SK-N-DZ (cell line): Measurements from ENCODE around the gene ALAD.
"Not testable (repeated sequence)": the region's sequence is repeated elsewhere in the genome, so short reads cannot be mapped to it uniquely, and the experiment has no call there.

Source experiments
- DNase-seq: peaks from one replicate; pipeline ENCODE4 v3.0.0-alpha.2; 2015; ENCODE audit warnings: low spot score

Gene ALAD

GRCh38 chr9:113398796-113399195, 2.3 kb downstream of the ALAD start:
- no peak for DNase-seq

- DNase-seq = no peak
Measured at GRCh38 chr9:113397203-113397631, 3.9 kb downstream of the ALAD start.

DNA sequence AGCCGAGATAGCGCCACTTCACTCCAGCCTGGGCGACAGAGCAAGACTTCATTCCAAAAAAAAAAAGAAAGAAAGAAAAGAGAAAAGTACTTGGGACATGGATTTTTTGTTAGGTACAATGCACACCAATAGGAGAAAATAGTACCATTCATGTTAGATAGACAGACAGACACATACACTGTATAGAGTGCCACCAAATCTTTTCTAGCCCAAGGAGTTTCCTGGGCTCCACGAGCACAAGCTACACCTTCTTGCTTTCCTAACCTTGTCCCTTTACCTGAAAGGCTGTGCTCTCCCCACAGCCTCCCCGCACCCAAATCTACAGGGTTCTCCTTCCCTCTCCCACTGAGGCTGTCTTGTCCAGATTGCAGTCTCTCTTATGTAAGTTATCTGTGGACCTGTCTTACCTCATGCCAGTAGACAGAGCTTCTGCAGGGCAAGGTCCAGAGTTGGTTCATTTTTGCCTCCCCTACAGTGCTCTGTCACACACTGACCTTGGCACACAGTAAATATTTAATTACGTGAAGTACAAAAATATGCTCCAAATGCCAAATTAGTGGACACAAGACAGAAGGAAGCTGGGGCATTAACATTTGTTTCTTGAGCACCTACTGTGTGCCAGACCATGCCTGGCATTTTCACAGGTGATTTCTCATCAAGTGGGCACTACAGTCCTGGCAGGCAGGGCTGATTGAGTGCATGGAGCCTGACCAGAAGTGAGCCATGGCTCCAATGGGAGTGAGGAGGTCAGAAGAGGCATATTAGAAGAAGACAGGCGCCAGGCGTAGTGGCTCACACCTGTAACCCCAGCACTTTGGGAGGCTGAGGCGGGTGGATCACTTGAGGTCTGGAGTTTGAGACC, 5.9 kb downstream of the ALAD start:
- DNase-seq = no peak

- no peak for DNase-seq
Measured at GRCh38 chr9:113393281-113393680, 7.8 kb downstream of the ALAD start.

DNA sequence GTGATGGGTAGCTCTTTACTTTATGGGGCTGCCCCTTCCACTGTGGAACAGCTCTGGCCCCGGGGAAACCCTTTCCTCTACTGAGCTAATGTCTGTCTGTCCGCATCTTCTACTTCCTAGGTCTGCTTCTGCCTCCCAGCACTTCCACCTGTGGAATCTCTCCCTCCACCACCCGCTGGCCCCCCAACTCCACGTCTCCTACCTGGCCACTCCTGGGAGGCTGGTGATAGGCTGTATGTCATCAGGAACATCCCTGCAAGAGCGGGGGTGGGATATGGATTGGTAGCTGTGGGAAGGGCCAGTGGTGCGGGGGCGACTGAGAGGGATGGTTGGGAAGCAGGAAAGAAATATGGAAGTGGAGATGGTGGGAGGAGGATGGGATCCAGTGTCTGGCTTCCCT, 9.2 kb downstream of the ALAD start:
- no peak for DNase-seq

- no peak for DNase-seq
Measured at GRCh38 chr9:113390192-113390960, 10.7 kb downstream of the ALAD start.

DNA sequence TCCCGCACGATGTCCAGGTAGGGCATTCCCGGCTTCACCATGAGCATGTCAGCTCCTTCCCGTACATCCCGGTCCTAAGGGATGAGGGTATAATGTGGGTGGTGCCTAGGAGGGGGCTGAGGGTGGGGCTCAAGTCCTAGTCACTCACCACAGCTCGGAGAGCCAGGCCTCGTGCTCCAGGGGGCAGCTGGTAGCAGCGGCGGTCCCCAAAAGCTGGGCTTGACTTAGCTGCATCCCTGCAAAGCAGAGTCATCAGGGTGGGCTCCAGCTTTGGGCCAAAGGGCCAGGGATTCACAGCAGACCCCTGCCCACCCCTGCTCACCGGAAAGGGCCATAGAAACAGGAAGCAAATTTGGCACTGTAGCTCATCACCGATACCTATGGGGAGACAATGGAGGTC, 11.6 kb downstream of the ALAD start:
- DNase-seq = no peak

DNA sequence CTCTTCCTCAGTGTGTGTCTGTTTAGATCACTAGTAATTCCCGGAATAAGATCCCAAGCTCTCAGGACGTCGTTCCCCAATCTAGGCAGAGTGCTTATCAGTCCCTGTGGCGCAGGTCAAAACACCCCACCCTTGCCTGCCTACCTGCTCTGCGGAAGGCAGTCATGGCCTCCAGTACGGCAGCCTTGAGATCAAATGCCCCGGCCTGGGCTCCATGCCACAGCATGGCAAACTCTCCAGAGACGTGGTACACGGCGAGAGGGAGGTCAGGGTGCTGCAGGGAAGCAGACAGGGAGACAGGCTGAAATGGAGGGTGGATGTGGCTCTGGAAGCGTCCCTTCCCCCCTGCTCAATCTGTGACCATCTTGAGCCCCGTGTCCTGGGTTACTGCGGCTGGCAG, 12.3 kb downstream of the ALAD start:
- DNase-seq = no peak

DNA sequence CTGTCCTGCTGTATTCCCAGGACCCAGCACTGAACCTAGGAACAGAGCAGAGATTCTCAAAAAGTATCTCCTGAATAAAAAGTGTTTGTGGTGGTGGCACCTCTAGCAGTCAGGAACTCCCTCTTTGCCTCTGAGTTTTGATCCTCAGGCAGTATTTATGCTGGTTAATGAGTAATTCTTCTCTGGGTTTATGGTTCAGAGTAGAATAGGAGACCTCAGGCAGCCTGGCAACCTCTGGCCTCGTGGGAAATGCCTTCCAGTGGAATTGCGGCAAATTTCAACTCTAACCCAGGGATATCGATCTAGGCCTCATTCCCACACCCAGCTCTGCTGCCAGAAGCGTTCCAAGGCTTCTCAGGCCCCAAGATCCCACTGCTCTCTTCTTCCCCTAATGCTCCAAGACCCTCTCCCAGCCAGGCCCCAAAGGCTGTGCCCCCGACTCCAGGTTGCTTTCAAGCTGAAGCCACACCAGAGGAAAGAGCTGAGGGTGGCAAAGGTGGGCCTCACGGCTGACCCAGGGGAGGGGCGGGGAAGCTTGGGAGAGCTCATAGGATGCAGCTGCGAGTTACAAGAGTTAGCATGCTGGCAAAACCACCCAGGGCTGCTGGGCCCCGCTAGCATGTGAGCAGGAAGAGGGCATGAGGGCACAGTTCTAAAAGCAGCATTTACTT, 13.4 kb downstream of the ALAD start:
- no peak for DNase-seq

DNA sequence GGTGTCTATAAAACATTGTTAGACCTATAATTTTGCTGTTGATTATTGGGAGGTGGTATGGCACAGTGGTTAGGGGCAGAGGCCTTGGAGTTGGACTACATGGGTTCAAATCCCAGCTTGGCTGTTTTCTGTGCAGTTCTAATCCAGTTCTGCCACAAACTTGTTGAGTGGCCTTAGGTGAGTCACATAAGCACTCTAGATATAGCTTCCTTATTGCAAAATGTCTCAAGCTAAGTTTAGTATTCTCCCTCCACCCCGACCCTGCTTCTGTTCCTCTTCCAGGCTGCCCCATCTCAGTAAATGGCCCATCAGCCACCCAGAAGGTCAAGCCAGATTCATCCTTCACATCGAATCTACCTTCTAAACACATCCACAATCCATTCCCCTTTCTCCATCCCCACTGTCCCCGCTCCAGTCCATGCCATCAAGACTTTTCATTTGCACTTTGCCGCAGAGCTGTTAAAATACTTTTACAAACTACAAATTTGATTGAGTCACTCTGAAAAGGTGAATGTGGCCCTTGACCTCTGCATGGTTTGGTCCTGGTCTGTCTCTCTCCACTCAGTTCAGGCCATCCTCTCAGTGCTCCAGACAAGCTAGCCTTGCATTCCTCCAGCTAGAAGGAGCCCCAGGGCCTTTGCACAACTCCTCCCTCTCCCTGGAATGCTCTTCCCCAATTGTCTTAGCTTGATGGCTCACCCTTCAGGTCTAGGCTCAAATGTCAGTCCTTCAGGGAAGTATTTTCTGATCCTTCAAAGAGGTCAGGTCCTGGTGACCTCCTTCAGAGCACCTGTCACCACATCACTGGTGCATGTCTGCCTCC, 14.3 kb downstream of the ALAD start:
- no peak for DNase-seq

GRCh38 chr9:113381909-113382411, 19.1 kb downstream of the ALAD start:
- no peak for DNase-seq

- not testable (repeated sequence) for DNase-seq
Measured at GRCh38 chr9:113381441-113381840, 19.6 kb downstream of the ALAD start.

DNA sequence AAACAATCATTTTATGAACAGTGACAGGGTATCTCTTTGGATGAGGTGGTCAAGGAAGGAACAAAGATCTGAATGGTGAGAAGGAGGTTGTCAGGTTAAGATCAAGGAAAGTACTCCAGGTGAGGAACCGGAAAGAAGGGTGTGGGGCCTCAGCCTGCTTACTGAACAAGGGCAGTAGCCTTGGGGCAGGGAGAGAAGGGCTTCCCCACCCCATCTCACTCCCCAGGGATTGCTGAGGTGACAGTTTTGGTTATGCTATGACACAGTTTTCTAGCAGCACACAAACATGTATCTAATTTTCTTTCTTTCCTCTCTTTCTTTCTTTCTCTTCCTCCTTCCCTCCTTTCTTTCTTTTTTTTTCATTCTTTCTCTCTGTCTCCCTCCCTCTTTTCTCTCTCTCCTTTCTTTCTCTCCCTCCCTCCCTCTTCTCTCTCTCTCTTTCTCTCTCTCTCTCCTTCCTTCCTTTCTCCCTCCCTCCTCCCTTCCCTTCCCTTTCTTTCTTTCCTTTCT, 20.2 kb downstream of the ALAD start:
- no peak for DNase-seq

GRCh38 chr9:113379829-113380210, 21.3 kb downstream of the ALAD start:
- not testable (repeated sequence) for DNase-seq

DNA sequence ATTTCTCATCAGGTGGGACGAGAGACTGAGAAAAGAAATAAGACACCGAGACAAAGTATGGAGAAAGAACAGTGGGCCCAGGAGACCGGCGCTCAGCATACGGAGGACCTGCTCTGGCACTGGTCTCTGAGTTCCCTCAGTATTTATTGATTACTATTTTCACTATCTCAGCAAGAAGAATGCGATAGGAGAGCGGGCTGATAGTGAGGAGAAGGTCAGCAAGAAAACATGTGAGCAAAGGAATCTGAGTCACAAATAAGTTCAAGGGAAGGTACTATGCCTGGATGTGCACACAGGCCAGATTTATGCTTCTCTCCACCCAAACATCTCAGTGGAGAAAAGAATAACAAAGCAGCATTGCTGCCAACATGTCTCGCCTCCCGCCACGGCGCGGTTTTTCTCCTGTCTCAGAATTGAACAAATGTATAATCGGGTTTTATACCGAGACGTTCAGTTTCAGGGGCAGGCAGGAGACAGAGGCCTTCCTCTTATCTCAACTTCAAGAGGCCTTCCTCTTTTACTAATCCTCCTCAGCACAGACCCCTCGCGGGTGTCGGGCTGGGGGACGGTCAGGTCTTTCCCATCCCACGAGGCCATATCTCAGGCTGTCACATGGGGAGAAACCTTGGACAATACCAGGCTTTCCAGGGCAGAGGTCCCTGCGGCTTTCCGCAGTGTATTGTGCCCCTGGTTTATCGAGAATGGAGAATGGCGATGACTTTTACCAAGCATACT, 21.8 kb downstream of the ALAD start:
- DNase-seq = not testable (repeated sequence)

DNA sequence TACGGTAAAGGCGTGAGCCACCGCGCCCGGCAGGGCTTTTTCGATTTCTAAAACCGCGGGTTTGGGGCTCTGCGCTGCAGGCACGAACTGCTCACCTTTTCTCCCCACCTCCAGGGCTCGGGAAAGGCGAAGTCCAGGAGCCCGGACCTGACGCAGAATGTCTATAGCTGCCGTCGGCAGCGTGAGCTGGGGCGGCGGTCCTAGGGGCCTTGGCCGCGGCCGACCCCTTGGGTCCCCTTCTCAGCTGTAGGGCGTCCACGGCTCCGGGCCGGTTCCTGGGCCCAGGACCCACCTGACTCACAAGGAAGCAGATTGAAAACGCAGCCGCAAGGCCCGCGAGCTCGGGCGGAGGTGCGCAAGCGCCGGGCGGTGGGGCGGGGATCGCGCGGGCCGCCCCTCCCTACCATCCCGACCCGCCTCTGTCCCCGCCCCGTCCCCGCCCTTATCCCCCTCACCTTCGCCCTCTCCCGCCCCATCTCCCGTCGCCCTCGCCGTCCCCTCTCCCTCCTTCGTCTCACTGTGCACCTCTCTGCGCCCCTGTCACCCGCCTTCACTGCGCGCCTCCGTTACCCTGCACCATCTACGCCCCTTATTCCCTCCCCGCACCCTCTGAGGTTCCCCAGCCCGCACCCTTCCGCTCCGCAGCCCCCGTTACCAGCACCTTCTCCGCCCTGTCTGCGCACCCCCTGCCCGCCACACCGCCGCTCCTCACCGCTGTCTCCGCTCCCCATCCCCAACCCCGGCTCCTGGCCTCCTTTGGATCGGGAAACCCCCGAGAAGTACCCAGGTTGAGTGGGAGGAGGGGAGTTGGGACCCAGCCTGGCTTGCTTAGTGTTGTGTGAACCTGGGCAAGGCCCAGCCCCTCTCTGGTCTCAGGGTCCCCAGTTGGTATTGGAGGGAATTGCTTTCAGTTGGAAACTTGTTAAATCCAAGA, 24.2 kb downstream of the ALAD start, which contains the start of gene HDHD3:
TSS of gene HDHD3 (minus strand) at position 353 of the 934 bp plus-strand sequence. CDS start 2,632 bp downstream, outside the sequence.
- peak; percentile 72 for DNase-seq

DNA sequence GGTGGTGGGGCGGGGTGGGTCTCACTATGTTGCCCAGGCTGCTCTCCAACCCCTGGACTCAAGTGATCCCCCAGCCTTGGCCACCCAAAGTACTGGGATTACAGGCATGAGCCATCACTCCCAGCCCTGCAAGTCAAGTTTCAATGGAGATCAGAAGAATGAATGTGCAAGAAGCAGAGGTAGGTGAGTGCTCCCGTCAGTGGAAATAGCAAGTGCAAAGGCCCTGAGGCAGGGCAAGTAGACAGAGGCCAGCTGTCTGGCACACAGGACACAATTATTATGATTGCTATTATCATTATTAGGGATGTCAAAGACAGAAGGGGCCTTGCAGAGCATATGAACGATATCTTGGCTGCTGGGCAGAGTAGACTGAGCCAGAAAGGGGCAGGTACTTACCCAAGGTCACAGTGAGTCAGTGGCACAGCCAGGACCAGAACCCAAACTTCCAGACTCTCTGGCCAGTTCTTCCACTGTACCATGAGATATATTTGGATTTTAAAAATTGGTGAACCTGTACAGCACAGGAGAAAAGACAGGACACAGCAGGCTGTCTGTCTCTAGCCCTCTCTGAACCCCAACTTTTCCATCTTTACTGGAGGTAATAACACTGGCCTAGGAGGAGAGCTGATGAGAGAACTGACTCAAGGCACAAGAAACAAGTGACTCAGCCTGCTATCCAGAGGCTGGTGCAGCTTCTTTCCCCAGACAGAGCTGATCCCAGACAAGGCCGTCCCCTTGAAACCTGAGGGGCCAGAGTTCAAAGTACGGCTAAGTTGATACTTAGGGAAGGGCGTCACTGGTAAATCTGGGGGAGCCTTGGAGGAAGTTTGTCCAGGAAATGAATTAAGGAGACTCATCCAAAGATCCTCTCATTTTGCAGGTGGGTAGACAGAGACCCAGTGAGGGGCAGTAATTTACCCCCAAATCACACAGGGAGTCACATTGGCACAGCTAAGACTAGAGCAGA, 25.7 kb downstream of the ALAD start:
- no peak for DNase-seq
